UCSD-AML1 (cell line): ENCODE data around the gene GNB1L.

Experiments used
- DNase-seq: peaks from one replicate; lab custom pipeline; 2025; ENCODE audit not compliant: unreplicated experiment; lab: John Stamatoyannopoulos, UW

Gene GNB1L

DNA sequence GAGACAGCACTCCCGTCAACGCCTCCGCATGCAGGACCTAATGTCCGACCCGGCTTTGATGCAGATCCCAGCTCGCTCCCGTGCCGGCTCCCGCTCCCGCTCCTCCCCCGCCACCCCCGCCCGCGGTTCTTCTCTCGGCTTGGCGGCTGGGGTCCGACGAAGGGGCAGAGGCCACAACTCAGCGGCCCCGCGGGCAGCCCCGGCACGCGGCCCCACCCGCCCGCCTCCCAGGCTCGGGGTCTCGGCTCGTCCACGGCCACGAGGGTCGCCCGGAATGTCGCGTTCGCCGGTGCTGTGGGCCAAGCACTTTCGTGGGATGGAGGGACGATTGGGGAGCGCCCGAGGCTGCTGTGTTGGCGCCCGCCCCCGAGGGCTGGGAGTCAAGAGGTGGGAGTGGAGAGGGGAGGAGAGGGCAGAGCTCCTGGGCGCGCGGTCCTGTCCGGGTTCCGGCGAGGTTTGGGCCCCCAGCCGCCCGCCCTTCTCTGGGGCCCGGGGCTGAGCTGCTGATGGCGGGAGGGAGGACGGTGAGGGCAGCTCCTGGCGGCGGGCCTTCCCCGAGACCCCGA is 99.4 kb downstream of the GNB1L start:
- DNase-seq: no peak

DNA sequence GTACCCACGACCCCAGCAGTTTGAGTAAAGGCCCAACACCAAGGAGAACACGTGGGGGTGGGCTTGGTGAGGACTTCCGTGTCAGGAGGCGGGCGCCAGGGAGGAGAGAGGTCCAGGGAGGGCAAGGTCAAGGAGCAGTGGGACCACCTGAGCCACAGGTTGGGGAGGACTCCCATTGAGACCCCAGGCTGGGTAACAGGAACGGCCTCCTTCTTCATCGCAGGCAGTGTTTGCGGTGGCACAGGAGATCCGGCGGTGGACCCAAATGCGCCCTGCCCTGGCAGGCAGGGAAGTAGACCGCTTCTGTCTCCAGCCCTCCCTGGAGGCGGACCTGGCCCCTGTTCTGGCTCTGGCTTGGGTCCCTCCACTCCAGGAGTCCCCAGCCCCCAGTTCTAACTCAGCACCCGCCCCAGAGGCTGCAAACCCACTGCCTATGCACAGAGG is 100.0 kb downstream of the GNB1L start:
- DNase-seq: no peak

DNA sequence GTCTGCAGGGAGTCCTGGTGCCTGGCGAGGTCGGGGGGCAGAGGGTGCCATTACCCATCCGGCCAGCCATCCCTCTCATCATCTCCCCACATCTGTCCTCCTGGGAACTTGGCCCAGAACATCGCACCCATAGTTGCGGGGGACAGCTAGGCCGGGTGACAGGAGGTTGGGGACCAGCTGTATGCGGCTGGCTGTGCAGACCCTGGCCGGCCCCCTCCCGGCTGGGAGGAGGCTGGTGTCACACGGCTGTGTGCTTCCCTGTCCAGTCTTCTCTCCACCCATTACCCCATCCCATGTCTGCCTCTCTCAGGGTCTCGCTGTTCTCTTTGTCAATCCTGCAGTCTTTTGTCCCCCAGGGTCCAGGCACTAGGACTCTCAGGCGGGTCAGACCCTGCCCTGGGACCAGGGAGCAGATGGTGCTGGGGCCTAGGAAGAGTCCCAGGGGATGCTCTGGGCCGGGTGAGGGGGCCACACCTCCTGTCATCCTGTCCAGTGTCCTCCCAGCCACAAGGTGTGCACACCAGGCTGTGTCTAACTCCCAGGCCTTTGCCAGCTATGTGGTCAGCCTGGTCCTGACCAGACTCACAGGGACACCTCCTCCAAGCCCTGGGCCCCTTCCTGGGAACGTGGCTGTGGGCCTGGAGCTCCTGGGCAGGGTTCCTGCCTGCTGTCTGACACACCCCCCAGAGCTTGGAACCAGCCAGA is 100.5 kb downstream of the GNB1L start:
- no peak for DNase-seq

DNA sequence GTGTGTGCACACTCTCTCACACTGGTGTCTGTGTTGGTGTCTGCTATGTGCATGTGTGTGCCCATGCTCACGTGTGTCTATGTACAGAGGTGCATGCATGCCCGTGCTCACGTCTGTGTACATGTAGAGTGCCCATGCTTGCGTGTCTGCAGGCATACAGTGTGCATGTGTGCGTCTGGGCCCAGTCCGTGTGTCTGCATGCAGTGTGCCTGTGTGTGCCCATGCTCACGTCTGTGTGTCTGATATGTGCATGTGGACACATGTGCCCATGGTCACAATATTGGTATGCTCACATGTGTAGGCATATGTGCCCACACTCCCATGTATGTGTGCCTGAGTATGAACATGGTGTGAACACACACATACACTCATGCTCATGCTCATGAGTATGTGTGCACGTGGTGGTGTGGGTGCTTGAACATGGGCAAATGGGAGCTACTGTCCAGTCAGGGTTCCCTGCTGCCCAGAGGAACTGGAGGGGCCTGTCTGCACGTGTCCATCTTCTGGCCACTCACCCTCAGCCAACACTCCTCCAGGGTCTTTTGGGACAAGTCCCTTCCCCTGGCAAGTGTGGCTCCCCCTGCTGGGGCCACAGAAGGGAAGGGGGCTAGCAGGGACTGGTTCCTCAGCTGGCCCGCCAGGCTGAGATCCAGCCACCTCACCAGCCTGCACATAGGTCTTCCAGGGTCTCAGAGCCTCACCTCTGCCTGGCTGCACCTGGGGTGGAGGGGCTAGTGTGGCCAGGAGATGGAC is 101.4 kb downstream of the GNB1L start:
- DNase-seq: no peak

DNA sequence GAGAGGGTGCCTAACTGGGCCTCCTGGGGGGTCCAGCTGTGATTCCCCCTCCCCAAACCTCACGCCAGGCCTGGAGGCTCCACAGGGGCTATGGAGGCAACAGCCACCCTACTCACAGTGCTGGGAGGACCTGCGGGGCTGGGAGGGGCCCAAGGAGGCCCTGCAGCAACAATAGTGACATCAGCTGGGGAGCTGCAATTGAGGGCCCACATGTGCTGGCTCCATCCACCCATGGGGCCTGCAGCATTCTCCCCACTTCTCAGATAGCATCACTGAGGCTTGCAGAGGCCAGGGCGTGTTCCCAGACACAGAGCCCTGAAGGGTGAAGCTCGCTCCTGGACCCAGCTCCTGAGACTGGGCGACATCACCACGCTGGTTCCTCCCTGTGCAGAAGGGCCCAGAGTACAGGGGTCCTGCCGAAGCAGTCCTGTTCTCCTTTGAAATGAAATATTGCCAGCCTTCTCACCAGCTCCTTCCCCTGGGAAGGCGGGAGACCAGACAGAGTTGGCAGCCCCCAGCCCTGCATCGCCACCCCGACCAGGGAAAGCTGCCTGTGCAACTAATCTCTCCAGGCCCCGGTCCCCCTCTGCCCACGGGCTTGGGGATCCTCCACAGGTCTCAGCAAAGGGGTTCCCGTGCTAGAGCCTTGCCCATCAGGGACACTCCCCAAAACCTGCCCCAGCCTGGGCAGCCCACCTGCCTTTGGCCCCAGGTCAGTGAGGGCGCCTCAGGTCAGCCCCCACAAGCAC is 103.0 kb downstream of the GNB1L start:
- DNase-seq: no peak

DNA sequence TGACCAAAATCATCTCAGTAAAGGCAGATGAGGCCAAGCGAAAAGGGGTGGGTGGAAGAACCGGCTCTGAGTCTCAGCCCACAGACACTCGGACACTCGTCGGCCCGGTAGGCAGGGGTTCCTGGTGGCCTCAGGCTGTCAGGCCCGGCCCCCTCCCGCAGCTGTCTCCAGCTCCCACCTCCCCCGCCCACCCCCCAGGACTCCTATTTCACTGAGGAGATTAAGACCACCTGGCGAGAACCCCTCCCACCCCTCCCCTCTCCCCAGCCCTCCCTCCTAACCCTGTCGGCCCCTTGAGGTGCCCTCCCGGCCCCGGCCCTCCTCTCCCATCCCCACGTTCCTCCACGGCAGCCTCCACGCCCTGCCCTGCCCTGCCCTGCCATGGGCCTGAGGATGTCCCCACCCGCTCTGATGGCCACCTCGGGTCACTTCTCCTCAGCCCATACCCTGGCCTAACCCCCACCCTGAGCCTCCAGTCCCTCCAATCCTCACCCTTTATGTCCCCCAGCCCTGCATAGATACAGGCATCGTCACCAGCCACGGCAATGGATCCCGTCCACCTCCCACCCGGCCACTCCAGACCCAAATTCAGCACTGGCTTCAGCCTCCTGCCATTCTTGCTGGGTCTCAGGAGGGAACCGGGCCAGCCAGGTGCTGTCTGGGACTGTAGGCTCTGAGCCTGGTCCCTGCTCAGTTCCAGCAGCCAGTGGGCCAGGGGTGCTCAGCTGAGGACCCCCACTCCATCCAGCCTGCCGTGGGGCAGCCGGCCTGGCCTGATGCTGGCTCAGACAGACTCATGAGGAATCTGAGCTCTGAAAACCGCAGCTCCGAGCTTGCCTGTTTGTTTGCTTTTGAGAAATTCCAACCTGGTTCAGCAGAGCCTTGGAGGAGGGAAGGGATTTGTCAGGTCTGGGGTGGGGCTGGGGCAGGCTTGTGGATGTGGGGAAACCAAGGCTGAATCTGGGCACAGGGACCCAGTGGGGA is 103.9 kb downstream of the GNB1L start:
- DNase-seq: no peak

DNA sequence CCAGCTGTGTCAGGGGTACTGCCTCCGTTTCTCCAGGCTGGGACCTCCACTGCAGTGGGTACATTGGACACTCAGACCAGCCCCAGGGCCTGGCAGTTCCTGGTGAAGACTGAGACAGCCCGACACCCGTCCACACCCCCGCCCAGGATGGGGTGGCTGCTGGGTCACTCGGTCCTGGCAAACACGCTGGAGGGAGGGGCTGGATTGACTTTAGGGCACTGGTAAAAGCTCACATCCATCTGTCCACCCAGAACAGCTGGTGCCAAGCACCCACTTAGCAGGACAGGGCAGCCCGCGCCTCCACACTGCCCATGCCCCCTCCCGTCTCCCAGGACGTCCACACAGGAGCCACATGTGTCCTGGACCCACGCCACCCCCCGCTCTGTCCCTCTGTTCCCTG is 104.8 kb downstream of the GNB1L start:
- DNase-seq: no peak

DNA sequence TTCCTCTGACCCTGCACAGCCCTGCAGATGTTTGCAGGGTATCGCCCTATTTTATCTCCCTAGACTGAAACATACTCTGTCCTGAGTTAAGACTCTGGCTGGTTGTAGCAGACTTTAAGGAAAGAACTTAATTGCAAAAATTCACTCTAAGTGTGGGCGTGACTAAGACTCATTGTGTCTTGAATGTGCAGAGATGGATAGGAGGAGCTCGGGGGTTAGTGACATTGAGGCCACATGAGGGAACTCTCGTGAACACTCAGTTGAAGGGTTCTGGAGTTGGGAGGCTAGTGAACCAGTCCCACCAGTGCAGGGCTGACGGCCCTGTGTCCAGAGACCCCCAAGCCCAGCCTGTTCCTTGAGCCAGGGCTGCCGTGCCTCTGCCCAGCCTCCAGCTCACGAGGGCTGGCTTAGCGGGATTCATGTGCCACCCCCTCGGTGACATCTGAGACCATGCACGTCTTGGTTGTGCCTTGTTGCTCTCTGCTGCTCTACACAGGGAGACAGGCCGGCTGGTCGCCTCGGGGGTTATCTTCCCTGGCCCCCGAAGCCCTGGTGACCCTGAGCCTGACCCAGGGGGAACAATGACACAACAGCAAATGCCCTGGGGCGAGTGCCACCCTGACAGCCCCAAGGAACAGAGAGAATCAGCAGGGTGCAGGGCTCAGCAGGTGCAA is 105.5 kb downstream of the GNB1L start:
- DNase-seq: no peak

DNA sequence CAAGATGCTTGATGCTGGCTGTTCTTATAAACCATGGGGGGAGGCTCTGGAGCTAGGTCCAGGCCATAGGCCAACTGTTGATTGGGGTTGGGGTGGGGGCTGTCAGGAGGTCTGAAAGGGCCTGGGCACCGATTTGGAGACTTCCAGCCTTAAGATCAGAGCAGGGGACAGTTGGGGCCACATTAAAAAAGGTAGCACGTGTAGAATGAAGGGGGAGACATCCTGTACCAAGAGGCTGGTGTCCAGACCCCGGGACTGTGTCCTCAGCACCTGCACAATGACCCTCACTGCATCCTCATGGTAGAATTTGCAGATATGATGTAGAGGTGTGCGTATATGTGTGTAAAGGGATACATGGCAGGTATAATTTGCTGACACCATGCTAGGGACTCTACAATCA is 106.5 kb downstream of the GNB1L start:
- DNase-seq: no peak

DNA sequence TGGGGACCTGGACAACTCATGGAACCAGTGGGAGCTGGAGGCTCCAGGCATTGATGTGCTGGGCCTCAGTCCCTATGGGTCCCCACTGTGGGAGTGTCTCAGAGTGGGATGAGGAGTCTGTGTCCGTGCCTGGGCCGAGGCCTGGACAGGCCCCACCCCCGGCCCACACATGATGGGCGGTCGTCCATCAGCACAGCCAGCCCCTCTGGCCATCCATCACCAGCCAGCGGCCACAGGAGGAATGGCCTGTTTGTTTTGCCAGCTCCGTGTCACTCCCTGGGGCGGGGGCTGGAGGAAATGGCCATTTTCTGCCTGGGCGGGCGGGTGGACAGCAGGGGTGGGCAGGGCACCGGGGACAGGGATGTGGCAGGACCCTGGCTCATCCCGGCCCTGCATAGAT is 107.1 kb downstream of the GNB1L start:
- no peak for DNase-seq

DNA sequence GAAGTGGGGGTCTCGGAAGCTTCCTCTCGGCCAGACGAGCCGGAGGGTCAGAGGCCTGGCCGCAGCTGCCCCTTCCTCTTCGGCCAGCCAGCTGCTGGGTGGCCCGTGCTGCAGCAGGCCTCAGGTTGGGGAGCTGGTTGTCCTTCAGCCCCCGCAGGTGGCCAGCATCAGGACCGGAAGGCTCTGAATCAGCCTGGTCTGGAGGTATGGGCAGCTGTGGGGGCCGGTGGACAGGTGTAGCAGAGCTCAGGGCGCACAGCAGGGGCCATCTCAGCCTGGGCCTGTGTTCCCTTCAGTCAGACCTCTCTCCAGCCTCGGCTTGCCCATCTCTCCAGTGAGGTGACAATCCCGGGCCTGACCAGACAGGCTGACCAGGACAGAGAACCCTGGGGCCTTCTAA is 107.9 kb downstream of the GNB1L start:
- DNase-seq: no peak

DNA sequence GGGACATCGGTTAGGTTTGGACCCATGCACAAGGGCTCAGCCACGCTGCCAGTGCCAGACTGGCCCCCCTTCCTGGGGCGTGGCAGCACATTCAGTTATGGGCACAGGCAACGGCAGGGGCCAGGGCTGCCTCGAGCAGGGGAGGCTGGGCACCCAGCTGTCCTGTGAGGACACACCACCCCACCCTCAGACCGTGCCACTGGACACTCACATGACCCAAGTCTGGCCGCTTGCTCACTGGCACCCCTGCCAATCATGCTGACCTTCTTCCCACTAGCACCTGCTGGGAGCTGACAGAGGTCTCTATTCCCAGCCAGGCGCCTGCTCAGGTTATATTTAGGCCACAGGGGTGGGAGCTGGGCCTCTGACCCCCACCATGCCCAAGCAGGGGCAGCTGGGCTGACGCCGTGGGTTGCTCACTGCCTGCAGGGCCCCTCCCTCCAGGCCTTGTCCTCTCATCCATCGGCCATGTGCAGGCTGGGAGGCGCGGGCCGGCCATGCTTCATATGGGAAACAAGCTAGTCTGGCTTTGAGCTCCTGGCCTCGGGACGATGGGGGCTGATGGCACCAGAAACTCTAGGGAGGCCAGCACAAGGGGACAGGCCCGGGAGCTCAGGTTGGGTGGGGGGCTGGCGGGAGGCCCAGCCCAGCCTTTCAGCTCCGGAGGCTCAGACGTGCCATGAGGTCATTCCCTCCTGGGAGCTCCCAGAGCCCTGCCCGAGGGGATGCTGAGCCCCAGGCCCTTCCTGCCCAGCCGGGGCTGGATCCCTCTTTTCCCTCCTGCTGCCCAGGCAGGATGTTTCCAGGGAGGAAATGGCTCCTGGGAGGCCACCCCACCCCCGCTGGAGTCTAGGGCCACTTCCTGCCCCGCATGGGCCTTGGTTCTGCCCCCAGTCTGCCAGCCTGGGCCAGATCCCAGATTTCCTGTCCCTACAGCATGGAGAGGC is 109.2 kb downstream of the GNB1L start:
- DNase-seq: no peak

DNA sequence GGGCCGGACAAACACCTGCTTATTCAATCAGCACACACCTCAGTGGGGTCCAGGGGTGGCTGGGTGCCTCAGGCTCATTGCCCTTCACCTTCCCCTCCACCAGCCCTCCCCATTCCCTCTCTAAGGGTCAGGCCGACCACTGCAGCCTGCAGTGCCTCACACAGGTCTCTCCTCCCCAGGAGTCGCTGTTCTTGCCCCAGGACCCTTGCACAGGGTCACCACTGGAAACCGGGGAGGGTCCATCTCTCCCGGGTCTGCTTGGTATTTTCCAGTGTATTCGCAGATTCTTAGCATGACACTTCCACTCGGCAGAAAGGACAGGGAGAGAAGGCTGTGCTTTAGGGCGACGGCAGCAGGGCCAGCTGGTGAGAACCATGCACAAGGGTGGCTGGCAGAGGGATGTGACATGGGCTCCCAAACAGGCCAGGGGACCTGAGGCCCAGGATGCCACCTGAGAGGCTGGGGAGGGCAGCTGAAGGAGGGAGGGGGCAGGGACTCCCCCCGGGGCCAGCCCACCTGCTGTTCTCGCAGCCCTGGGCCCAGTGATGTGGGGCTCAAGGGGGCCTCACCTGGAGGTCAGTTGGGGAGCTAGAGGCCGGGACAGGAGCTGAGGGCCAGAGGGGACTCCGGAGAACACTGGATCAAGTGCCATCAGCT is 110.2 kb downstream of the GNB1L start:
- DNase-seq: no peak

DNA sequence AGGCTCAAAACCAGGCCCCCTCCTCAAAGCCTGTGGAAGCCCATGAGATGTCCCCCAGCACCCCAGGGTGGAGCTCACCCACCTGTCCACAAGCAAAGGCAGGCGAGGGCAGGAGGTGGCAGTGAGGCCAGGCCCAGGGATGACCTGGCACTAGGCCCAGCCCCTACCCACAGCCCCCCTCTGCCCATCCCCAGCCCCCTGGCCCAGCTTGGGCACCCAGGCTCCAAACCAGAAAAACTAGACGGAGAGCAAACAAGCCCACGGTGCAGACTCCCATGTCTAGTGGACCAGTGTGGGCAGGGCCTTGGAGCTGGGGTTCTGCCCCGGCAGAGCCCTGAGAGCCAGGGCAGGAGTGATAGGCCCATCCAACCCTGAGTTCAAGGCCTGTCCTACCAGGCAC is 111.0 kb downstream of the GNB1L start:
- DNase-seq: no peak

DNA sequence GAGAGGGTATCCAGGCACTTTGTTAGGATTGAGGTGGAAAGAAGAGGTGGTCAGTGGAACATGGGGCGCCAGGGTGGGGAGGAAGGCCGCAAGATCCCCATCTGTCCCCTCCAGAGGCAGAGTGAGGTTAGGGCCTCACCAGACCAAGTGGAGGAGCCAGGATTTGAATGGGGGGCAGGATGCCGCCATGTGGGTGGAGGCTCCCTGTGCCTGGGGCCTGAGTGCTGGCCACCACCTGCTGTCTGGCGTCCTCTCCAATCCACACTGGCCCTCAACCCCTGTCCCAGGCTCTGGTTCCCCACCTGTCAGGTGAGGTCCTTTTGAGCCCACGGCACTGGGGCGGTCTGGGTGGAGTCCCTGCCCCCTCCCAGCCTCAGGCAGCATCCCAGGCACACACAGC is 111.6 kb downstream of the GNB1L start:
- DNase-seq: no peak

DNA sequence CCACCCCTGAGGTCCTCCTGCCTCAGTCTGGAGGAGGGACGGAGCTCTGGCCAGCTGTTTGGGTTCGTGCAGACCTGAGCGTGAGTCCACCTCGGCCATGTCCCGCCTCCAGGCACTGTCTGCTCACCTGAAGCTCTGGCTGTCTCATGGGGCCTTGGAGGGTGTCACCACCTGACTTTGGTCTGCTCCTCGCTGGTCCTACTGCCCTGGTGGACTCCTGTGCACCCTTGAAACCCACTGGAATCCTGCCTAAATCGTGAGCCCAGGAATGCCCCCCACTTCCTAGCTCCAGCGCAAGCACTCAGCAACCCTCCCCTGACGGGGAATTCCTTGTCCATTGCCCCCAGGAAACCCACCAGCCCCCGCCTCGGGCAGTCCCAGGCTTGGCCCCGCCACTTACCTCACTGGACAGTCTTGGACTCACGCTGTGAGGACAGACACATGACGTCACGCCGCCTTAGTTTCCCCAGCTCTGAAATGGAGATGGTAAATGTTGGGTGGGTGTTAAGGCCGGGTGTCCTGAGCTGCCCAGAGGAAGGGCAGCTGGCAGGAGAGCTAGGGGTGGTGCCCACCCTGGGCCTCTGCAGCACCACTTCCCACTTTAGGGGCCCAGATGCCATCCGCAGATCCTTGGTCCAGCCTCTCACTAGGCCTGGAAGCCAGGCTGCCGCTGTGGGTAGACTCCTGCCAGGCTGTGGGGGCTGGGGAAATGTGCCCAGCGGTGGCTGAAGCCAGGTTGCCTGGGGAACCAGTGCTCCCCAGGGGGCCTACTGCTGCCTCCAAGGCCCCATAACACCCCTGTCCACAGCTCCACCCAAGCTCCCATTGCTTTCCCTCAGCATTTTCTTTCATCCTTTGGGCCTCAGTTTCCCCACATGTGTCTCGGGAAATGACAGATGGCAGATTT is 112.3 kb downstream of the GNB1L start:
- no peak for DNase-seq

DNA sequence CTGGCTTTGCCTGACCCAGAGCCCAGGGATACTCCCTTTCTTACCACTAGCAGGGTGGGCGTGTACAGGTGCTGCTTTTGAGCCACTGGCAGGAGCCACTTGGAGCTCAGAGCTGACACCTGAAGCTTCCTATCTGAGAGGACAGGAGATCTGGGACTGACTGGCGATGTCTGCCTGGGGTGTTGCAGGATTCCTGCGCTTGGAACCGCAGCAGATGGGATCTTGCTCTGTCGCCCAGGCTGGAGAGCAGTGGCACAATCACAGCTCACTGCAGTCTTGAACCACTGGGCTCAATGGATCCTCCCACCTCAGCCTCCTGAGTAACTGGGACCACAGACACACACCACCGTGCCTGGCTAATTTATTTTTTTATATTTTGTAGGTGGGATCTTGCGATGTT is 113.6 kb downstream of the GNB1L start:
- DNase-seq: no peak
